Stimulated activated CD4-positive, alpha-beta T cell treated with anti-CD3 and anti-CD28 coated beads, TNF-alpha, amount 100 ng/mL, for 24 hours (primary cell): ENCODE results near the gene MAB21L1.

Experiments used
- DNase-seq, 3 experiments: peaks; one replicate each; pipeline ENCODE4 v3.0.0-alpha.2; 2020; ENCODE audit warnings: low read depth in 3 of 3

Gene MAB21L1

DNA sequence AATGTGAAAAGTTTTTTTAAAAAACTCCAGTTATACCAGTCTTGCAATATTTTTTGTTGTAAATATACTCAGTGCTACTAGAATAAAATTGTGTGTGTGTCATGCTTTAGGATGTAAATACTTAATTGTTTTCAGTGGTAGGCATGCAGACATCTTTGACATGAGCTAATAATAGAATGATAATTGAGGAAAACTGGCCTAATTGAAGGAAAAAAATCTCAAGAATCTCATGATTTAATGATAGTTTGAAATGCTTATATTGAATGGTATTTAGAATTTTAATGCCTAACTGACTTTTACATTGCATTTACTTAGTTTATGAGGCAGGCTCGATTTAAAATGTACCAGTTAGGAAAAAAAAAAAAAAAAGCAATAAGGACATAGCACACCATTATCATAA is 3.2 kb upstream of the MAB21L1 start:
- no peak for DNase-seq

DNA sequence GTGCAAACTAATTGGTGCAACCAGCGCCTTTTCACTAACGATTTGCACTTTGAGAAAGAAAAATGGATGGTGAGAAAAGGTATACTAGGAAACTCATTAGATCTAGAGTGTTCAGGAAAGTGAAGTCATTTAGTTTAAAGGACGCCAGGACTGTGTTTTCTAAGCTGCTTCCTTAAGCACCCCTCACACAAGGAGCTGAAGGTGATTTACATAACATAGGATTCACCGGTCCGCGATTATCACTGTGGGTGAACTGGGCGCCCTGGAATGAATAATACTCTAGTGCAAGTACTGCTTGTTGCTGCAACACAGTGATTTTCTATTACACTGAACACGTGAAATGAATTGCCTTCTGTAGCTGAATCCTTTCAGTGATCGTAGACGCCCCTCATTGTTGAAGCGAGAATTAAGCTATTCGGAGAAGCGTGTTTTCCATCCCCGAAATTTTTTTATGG is 2.6 kb upstream of the MAB21L1 start:
- DNase-seq, result no peak

DNA sequence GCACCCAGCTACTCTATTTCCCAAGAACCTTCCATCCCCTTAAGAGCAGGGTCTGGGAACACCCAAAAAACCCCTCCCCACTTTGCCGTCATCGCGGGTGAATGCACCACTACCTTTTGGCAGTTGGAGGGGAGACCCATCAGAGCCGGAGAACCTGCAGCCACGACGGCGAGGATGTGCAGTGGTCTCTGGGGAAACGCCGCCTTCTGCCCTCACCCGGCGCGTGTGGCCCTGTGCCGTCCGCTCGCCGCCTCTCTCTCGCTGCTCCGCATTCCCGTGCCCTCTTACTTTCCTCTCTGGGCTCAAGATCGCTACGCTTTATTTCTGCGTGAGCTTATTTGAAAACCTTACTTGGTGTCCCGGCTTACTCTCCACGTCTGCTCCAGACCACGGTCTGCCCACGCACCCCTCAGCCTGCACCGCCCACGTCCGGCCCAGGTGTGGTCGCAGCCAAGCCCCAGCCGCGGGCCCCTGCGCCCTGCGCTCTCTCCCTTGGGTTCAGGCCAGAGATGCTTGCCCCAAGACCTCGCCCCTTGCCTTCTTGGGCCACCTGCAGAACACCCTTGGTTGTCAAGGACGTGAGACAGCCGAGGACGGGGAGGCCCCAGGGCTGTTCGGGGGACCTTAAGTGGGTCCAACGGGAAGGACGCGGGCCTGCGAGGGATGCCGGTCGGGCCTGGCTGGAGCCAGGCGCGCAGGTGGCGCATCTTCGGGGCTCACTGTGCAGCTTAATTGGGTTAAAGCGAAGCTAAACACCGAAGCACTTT is 2.0 kb upstream of the MAB21L1 start:
- DNase-seq, result no peak

DNA sequence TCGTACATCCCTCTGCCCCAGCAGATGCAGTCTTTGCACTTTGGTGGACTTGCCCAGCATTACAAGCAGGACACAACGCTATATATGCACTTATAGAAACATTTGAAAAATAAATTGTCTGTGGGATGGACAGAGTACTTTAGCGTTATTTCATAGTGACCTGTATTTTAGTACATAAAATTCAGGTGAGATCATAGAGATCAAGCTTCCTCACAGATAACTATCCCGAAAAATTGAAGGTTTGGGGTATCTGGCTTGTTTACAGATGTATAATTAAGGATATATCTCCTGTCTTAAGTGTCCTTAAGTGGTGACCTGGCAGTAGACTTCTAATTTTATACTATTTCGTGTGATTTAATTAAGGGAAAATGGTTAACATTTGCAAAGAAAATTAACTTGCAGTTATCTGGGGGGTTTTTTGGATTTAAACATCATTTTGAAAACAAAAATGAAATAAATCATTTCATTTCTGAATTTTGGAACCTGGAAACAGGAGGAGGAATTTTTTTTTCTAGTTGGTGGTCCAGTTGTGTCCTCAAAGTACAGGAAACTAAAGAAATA is 977 bp upstream of the MAB21L1 start:
- no peak for DNase-seq

DNA sequence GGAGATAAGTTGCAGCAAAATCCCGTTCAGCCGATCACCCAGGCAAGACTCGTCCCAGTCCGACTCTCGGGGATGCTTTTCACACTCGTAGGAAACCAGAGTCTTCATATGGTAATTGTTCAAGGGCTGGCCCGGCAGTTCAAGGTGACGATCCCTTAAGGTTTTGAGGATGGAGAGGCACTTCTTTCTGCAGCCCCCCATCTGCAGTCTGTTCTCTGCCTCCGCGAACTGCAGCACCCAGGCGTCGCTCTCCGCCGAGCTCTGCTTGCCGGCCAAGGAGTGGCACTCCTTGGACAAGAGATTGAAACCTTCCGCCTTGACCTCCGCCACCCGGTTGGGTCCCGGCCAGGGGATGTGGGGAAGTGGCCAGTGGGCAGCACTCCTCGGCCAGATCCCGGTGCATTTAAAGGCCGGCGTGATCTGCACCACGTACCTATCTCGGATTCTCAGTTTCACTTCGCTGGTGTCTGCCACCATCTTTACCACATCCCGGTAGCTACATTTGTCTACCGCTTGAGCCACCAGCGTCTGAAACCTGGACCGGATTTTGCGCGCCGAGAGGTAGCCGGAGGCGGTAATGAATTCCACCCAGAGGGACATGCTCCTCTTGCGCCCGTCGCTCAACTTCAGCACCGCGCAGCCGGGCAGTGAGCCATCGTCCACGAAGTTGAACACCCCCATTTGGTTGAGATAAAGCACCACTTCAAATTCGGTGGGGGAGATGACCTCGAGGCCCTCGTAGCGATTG is 1.1 kb downstream of the MAB21L1 start:
- DNase-seq, result no peak

DNA sequence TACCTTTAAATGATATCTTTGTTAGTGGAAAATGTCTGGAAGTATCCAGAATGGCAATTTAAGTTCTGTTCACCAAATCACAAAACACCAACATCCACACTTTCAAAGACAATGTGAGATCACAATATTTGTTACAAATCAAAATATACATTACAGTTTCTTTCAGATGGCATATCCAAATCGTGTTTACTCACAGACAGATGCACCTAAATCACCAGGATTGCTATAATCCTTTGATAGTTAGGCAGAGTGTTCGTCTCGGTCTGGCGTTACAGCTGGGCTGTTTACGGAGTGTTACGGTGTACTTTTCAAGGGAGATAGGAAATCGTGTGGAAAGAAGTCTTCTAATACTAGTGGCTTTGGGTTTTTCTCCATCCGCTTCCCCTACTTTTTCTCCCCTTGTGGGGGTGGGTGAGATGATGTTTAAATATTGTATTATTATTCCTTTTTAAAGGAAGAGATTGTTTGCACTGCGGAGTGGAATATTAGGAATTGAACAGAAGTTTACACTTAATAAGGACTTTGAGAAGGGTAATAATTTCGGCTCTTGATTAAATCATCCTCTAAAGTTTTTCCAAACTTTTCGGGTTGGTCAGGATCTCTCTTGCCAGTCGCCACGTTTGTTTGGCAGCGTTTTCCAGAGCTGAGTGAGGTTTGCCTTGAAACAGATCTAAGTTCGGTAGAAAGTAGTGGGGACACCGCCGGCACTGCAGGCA is 1.8 kb downstream of the MAB21L1 start:
- DNase-seq, result no peak

DNA sequence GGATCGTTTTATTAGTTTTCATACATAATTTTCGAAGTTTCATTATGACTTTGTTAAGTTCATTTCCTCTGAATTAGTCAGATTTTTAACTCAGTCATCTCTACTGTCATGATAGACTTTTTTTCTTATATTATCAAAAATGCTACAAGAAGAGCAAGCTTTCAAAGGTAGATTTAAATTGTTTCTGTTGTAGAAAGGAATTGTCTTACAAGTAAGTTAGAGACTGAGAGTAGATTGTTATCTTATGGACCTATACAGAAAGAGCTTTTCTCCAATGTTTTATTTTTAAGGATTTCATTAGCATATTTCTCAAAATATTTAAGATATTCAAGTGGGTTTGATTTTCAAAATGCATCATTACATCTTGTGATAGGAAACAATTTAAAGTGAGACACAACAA is 2.7 kb downstream of the MAB21L1 start:
- no peak for DNase-seq

DNA sequence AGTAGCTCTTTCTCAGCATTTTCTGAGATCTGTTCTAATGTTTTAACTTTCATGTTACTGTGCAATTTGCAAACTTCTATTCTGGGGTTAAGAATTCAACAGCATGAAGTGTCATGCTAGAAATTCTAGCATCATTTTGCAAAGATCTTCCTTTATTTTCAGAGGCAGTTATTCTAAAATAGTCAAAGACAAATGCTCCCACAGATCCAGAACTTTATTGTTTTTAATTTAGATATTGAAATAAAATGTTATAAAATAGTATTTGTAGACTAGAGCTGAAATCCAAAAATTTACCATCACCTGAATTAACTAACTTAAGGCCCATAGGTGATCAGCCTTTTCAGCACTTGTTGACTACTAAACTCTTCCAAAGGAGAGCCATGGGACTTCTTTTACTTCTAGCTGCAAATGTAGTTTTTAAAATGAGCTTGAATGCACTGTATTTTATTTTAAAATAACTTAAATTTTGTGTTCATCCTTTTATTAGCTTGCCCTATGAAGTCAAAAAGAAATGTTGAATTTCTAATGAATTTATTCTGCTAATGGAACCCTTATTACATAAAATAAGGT is 3.2 kb downstream of the MAB21L1 start:
- DNase-seq, result no peak

DNA sequence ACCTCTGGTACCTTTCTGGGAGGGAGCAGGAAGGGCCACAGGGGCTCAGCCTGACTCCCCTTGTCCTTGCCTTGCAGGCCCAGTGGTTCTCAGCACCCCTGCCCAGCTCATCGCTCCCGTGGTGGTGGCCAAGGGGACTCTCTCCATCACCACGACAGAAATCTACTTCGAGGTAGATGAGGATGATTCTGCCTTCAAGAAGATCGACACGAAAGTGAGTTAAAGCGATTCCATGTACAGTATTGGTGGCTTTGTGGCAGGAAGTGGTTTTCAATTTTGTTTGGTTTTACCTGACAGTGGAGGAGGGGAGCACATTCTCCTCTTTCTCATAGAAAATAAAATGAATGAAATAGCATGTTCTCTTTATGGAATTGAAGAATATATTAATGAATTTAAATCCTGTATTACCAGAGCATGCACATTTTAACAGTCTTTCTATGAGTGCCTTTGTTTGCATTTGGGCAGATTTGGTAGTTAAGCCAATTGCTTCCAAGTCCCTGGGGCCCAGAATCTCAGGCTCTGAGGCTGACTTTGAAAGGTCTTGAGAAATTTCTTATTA is 4.1 kb downstream of the MAB21L1 start:
- DNase-seq, result no peak

DNA sequence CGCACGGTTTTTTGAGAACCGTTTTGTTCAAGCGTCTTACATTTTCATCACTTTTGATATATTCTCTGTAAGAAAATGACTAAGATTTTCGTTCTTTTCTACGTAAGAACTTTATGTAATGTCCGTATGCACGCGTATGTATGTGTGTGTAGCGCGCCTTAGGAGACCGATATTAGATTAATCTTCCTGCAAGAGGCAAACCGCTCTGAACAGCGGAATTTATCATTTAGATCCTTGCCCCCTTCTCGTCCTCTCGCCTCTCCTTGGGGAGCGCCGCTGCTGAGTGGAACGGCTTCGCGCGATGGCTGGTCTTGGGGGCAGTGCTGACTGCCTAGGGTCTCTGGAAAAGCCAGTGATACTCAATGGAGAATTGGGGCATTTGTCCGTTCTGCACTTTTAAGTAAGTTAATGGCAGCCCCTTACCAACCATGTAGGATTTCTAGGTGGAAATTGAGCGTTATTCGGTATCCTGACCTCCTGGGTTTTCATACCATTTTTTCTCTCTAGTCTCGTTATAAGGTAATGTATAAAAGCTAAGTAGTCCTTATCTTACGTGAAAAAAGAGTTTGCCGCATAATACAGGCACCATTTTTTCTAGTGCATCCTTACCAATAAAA is 4.7 kb downstream of the MAB21L1 start:
- no peak for DNase-seq

DNA sequence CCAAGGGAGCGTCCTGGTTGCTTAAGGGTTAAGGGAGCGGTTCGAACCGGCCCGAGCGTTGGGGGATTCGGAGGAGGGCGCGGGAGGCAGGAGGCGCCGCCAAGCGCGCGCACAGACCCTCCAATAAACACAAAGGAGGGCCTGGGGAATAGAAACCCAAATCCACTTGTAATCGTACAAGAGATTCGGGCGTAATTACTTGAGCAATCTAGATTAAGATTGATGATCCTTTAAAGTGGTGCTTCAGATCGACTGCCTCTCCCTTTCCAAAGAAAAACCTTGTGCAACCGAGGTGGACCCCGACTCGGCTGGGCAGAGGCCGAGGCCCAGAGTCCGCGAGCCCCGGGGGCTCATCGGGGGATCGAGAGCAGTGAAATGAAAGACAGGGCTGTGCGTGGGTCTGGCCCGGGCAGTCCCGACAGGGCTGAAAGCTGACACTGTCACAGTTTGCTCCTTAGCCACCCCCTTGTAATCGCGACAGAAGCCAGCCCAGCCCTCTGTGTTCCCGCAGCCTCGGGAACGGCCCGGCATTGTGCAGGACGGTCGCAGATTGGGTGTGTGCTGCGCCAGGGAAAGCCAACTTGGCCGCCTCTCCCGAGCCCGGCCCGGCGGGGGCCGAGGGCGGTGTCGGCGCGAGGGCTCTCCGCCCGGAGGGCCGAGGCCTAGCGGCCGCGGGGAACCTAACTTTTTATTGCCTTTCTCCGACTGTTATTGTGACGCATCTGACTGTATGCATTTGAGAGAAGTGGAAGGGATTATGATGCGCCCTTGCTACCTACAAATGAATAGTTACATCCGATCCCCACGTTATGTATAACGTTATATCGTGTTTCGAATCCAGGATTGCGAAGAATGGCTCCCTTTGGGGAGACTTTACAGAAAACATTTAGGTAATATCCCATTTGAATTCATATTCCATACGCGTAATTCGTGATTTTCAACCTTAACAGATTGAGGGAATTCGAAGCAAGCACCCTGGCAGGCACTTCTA is 5.5 kb downstream of the MAB21L1 start:
- no peak for DNase-seq

DNA sequence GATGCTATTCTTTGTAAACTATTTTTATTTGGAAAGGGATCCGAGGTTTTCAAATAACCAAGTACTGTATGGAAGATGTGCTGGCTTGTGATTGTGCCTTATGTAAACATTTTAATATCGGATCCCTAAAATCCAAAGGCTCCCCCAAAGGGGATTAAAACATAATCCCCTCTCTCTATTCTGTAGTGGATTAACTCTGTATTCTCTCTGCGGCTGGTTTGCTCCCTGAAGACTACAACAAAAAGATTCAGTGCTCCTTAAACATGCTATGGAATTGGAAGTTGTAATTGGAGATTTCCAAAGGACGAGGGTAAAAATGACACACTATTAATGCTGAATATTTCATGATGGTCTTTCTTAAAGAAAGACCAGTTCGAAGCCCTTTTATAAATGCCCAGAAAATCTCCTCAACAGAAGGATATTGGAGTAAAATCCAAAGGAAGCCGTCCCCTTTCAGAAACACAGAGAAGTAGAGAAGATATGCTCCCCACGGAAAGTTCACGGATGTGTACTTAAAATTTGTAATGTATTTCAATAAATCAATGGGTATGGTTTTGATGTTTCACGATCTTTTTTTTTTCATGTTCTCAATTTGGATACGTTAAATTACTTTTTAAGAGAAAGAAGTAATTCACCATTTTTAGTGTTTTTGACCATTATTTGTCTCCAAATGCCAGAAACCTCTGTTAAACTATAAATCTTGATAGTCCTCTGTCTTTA is 6.5 kb downstream of the MAB21L1 start:
- DNase-seq, result no peak

DNA sequence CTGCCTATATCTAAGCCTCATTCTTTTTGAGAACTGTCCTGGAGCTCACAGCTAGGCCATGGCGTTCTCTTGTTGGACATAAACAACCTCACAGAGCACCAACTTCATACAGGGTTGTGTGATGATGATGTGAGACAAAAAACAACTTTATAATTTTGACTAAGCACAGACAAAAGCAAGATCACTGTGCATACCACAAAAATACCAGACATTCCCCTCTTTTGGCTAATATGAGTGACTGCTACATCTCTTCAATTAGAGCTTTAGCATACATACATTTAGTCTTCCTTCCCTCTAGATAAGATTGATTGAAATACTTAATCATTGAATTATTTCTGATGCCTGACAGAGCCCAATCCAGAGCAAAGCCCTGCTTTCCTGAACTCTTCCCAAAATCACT is 8.3 kb downstream of the MAB21L1 start:
- DNase-seq, result no peak

DNA sequence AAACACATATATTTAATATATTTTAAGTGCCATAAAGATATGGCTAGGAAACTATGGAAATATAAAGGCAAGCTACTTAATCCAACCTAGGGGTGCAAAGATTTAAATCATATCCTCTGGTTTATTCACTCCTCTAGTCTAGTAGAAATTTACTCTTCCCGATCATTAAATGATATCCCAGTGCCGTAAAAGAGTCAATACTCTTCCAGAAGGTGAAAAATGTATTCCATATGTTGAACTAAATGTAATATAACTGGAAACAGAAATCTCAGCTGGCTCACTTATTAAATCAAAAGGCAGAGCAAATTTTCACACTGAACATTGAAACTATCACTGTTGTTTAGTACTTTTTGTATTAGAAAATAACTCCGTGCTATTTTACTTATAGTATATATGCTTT is 11.1 kb downstream of the MAB21L1 start:
- no peak for DNase-seq

DNA sequence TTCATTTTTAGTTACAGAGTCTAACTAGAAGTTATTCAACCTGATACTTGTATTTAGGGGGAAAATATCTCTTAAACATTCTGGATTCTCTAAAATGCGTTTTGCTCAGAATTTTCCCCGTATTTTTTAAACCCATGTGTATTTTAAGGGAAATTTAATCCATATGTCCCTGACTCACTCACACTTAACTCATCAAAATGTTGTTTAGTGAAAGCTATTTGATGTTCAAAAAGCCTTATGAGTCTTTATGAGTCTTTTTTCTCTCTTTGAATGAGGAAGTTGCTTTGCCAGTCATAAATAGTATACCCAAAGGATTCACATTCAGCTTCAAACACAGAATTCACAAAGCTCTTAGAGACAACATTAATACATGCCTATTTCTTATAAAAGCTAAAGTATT is 16.4 kb downstream of the MAB21L1 start:
- DNase-seq, result no peak

DNA sequence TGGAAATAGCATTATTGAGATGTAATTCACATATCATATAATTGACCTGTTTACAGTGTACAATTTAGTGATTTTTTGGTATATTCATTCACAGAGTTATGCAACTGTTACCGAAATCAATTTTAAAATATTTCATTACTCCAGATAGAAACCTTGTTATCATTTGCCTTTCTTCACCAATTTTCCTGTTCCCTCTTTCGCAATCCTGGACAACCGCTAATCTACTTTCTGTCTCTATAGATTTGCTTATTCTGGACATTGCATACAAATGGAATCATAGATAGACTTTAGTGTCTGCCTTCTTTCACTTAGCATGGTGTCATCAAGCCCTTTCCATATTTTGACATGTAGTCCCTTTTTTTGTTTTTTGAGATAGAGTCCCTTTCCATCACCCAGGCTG is 19.2 kb downstream of the MAB21L1 start:
- no peak for DNase-seq

DNA sequence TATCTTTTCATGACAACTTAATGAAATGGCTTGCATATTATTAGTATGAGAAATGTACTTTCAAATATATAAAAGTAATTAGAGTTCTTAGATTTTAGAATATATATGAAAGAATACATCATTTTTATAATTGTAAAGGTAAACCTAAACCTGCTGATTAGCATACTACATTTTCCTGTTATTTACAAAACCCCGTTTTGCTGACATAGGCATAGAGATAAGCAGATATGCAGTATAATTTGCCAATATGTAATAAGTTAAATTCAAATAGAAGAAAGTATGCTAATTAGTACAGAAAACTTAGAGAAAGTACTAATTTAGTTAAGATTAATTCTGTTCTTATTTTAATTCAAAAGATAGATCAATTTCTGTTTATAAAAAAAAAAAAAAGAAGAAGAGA is 21.5 kb downstream of the MAB21L1 start:
- no peak for DNase-seq

DNA sequence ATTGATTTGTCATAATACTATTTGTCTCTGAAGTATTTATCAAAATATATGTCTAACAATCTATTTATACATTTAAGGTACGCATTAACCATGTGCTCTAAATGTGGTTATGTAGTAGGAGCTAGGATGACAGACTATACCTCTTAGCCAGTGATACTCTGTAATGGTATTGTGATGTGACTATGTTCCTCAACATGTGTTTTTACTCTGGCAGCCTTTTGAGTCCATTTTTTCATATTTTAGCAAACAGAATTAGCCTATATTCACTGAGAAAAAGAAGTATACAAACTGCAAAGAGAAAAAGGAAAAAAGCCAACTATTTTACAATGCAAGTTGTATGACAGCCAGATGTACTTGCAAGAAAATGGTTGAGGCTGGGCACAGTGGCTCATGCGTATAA is 26.7 kb downstream of the MAB21L1 start:
- DNase-seq, result no peak

DNA sequence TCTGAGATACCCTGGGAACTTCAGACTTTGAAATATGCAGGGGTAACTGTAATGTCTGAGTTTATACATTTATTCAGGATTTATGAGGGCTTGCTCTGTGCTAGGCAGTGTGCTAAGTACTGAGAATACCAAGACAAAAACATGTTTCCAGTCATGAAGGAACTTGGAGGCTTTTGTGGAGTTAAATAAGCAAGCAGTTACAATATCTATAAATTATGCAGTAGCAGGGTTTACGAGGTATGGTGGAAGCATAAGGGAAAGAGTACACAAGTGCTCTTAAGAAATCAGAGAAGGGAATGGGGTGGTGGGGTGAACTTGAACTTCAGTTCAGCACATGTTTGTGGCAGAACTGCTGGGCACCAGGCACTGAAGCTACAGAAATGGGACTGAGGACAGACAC is 28.0 kb downstream of the MAB21L1 start:
- no peak for DNase-seq
